K562 (cell line): Measurements from ENCODE around the gene LPA. TPM values are rescaled to one million over a fixed set of nuclear protein-coding genes. Genes with fewer than 3 reads are reported as not detected.

Source experiments
- ATF7 ChIP-seq: fragments of 450-650 bp; IDR thresholded peaks from 2 replicates; pipeline ENCODE4 v1.7.1; 2014; ENCODE audit warnings: mild to moderate bottlenecking, moderate library complexity
- BRF2 ChIP-seq: IDR thresholded peaks from 3 replicates; pipeline ENCODE4 v1.6.1; 2011; ENCODE audit warnings: borderline replicate concordance, mild to moderate bottlenecking; ENCODE audit not compliant: insufficient read length, insufficient read depth
- ETV6 ChIP-seq, 3 experiments: fragments of 150-350 bp in 1 of 3; sonication (generic) in 1 of 3; formaldehyde crosslinking in 1 of 3; IDR thresholded peaks; 2 replicates each; pipeline versions ENCODE4 v1.6.1 to v1.8.0; 2014 to 2022; ENCODE audit warnings: borderline replicate concordance in 2 of 3, low read depth in 2 of 3, antibody characterized with exemption in 1 of 3, low read length in 1 of 3, mild to moderate bottlenecking in 1 of 3, missing genetic modification reagents in 1 of 3
- EZH2 ChIP-seq: IDR thresholded peaks from 2 replicates; pipeline ENCODE4 v1.6.1; 2012; ENCODE audit warnings: low read depth, mild to moderate bottlenecking, inconsistent platforms, low read length, borderline replicate concordance
- HDAC6 ChIP-seq: IDR thresholded peaks from 2 replicates; pipeline ENCODE4 v1.6.1; 2012; ENCODE audit warnings: low read depth, mild to moderate bottlenecking, control low read depth, inconsistent platforms, low read length, moderate library complexity
- HMG20A ChIP-seq: fragments of 450-650 bp; formaldehyde crosslinking; conservative IDR thresholded peaks from 2 replicates; pipeline ENCODE4 v1.4.0; 2020; ENCODE audit warnings: mild to moderate bottlenecking, mixed read lengths
- KDM4B ChIP-seq, 2 experiments: fragments of 450-650 bp in 1 of 2; sonication (generic) in 1 of 2; IDR thresholded peaks; 2 replicates each; pipeline ENCODE4 v1.6.1; 2016 to 2017; ENCODE audit warnings: borderline replicate concordance in 2 of 2, antibody characterized with exemption in 1 of 2, low read depth in 1 of 2, mild to moderate bottlenecking in 1 of 2
- MAFG ChIP-seq: fragments of 450-650 bp; conservative IDR thresholded peaks from 2 replicates; pipeline ENCODE4 v1.6.1; 2016; ENCODE audit warnings: missing genetic modification characterization, missing compliant biosample characterization
- MYC ChIP-seq, 2 experiments: fragments of 250-450 bp in 1 of 2; sonication (Bioruptor Pico) in 1 of 2; IDR thresholded peaks; 2 replicates each; pipeline versions ENCODE4 v1.5.1 to v1.6.1; 2012 to 2021; ENCODE audit warnings: low read depth in 2 of 2, borderline replicate concordance in 1 of 2, improper control_type of control experiment in 1 of 2, low read length in 1 of 2, mild to moderate bottlenecking in 1 of 2, moderate library complexity in 1 of 2
- NCOA6 ChIP-seq: fragments of 450-650 bp; IDR thresholded peaks from 2 replicates; pipeline ENCODE4 v1.6.1; 2017; ENCODE audit warnings: mild to moderate bottlenecking
- PRMT5 ChIP-seq: sonication (generic); formaldehyde crosslinking; IDR thresholded peaks from 2 replicates; pipeline ENCODE4 v1.5.0; 2020; ENCODE audit warnings: missing genetic modification reagents
- SIRT6 ChIP-seq: IDR thresholded peaks from one replicate; pipeline ENCODE4 v1.6.1; 2012; ENCODE audit warnings: low read depth, mild to moderate bottlenecking, control low read depth, inconsistent platforms, low read length, moderate library complexity
- SIX5 ChIP-seq, 2 experiments: IDR thresholded peaks; 2 replicates each; pipeline ENCODE4 v1.6.1; 2011; ENCODE audit warnings: low read length in 2 of 2, borderline replicate concordance in 1 of 2, low read depth in 1 of 2, mild to moderate bottlenecking in 1 of 2, moderate library complexity in 1 of 2; ENCODE audit not compliant: insufficient read depth in 1 of 2
- SMARCE1 ChIP-seq: fragments of 450-650 bp; IDR thresholded peaks from 2 replicates; pipeline ENCODE4 v1.7.1; 2016; ENCODE audit warnings: mild to moderate bottlenecking
- SOX6 ChIP-seq: fragments of 450-650 bp; IDR thresholded peaks from 2 replicates; pipeline ENCODE4 v1.6.1; 2014; ENCODE audit warnings: mild to moderate bottlenecking
- TAL1 ChIP-seq: fragments of 450-650 bp; IDR thresholded peaks from 2 replicates; pipeline ENCODE4 v1.6.1; 2016; ENCODE audit warnings: mild to moderate bottlenecking
- TEAD4 ChIP-seq, 2 experiments: sonication (generic) in 1 of 2; formaldehyde crosslinking in 1 of 2; IDR thresholded peaks; 2 replicates each; pipeline versions ENCODE4 v1.6.1 to v1.8.0; 2012 to 2022; ENCODE audit warnings: borderline replicate concordance in 1 of 2, inconsistent platforms in 1 of 2, low read length in 1 of 2, mild to moderate bottlenecking in 1 of 2, missing genetic modification reagents in 1 of 2
- TRIM24 ChIP-seq, 2 experiments: fragments of 450-650 bp; IDR thresholded peaks; 2 replicates each; pipeline ENCODE4 v1.6.1; 2016
- TRIM28 ChIP-seq: fragments of 450-650 bp; IDR thresholded peaks from 2 replicates; pipeline ENCODE4 v1.6.1; 2017
- XRCC3 ChIP-seq: fragments of 450-650 bp; IDR thresholded peaks from 2 replicates; pipeline ENCODE4 v1.6.1; 2017; ENCODE audit warnings: mild to moderate bottlenecking, moderate library complexity
- XRCC4 ChIP-seq: IDR thresholded peaks from one replicate; pipeline ENCODE4 v1.6.1; 2011; ENCODE audit not compliant: insufficient read depth, insufficient read length; ENCODE audit errors: extremely low read depth
- ZHX1 ChIP-seq: fragments of 150-350 bp; conservative IDR thresholded peaks from 2 replicates; pipeline ENCODE4 v1.6.1; 2014; ENCODE audit warnings: low read length
- ZKSCAN8 ChIP-seq: fragments of 200-800 bp; sonication (Bioruptor generic); IDR thresholded peaks from 2 replicates; pipeline ENCODE4 v1.6.1; 2016; ENCODE audit warnings: missing genetic modification characterization, missing compliant biosample characterization
- ZNF41 ChIP-seq: fragments of 250-450 bp; sonication (Bioruptor Pico); conservative IDR thresholded peaks from 2 replicates; pipeline ENCODE4 v1.4.0; 2020; ENCODE audit warnings: mild to moderate bottlenecking
- polyA plus RNA-seq, 8 experiments: library from polyadenylated mRNA; depleted of rRNA in 4 of 8; stranded (reverse) in 5 of 8; unstranded in 3 of 8; fragments of >200 nt; fragmentation: Nextera tagmentation in 2 of 8; fragmentation: Illumina TruSeq in 1 of 8; extraction: Ambion mirVana in 2 of 8; extraction: Trizol in 1 of 8; gene quantifications; 2 replicates each; pipeline versions ENCODE4 v1.2.1 to v1.2.3, GENCODE V29; 2011 to 2014; ENCODE audit warnings: inconsistent platforms in 1 of 8, missing spikeins in 1 of 8
- total RNA-seq, 7 experiments: library from RNA; depleted of rRNA in 6 of 7; stranded (reverse); fragments of >200 nt in 6 of 7; fragmentation: Illumina TruSeq in 2 of 7; extraction: Trizol in 2 of 7; gene quantifications; 2 replicates each; pipeline versions ENCODE4 v1.2.1 to v1.2.3, GENCODE V29; 2011 to 2021; ENCODE audit warnings: low replicate concordance in 1 of 7
- TF ChIP-seq, protein P1 (sequence below): sonication (generic); formaldehyde crosslinking; IDR thresholded peaks from 2 replicates; pipeline ENCODE4 v1.8.0; 2022; ENCODE audit warnings: mild to moderate bottlenecking, low read depth, missing genetic modification reagents

Gene LPA
- total and polyA plus RNA-seq, 9 of the 15 experiments (the other 6 are each of a cell fraction or from before 2014, with no cell fraction given), result 0.01 to 0.18 (median 0.07) TPM; not detected in 6

DNA sequence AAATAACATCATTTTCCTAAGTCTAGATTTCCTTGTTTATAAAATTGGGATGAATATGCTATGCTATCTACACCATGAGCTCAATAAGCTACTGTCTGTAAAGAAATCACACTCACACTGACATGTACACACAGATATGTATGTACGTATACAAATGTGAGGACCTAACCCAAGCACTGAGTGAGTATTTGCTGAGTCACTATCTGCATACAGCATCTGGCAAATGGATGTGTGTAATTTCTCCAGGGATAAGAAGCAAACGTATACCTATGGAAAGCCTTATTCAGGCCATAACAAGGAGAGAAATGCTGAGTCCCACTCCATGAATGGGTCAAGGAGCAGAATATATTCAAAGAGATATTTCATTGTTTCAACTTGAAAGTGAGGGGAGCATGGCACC is 153.9 kb downstream of the LPA start (continued):
- TF ChIP-seq BRF2 (no peak), XRCC4 (no peak), NCOA6 (no peak), SIX5 (IDR thresholded peaks at IDR 0.05; ENCODE audit: borderline replicate concordance in 1 of 2, insufficient read depth in 1 of 2, low read depth in 1 of 2, low read length in 2 of 2) (no peak), SOX6 (0 out of 2 replicates have a peak, but pooled peaks have one; percentile 46), TAL1 (peak; percentile 74), SMARCE1 (peak; percentile 56; the same call in 1 of the 2 replicates), KDM4B (IDR thresholded peaks at IDR 0.05; ENCODE audit: borderline replicate concordance in 2 of 2, low read depth in 1 of 2) (no peak), ZNF41 (CRISPR knock-in tag) (no peak), ETV6 (IDR thresholded peaks at IDR 0.05; ENCODE audit: borderline replicate concordance in 1 of 2, low read depth in 2 of 2, low read length in 1 of 2) (no peak), ETV6 (CRISPR knock-in tag; IDR thresholded peaks at IDR 0.05; ENCODE audit: borderline replicate concordance) (no peak), ATF7 (no peak), ZHX1 (no peak), PRMT5 (CRISPR knock-in tag) (no peak), TEAD4 (IDR thresholded peaks at IDR 0.05; ENCODE audit: low read length) (peak; percentile 79), TEAD4 (CRISPR knock-in tag; IDR thresholded peaks at IDR 0.05; ENCODE audit: borderline replicate concordance) (no peak), ZKSCAN8 (CRISPR knock-in tag) (peak; percentile 88; the same call in 1 of the 2 replicates), SIRT6 (no peak), MAFG (tag) (peak; percentile 99), EZH2 (no peak), TRIM28 (no peak), TRIM24 (IDR thresholded peaks at IDR 0.05) (peak; percentile 55 to 67; a peak in 3 of 4 replicates), MYC (IDR thresholded peaks at IDR 0.05; ENCODE audit: low read depth, low read length) (no peak), MYC (CRISPR knock-in tag; IDR thresholded peaks at IDR 0.05; ENCODE audit: borderline replicate concordance, low read depth) (no peak), HDAC6 (no peak), XRCC3 (no peak), HMG20A (CRISPR knock-in tag) (no peak)
- TF ChIP-seq, protein P1, sequence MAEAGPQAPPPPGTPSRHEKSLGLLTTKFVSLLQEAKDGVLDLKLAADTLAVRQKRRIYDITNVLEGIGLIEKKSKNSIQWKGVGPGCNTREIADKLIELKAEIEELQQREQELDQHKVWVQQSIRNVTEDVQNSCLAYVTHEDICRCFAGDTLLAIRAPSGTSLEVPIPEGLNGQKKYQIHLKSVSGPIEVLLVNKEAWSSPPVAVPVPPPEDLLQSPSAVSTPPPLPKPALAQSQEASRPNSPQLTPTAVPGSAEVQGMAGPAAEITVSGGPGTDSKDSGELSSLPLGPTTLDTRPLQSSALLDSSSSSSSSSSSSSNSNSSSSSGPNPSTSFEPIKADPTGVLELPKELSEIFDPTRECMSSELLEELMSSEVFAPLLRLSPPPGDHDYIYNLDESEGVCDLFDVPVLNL (CRISPR knock-in tag), result no peak
